Astrocyte (in vitro differentiated cells and primary cell): Measurements from ENCODE around the gene RAB17.

Source experiments
- CTCF ChIP-seq: IDR thresholded peaks from 2 replicates; pipeline ENCODE4 v1.5.1; 2011; ENCODE audit warnings: low read depth, mild to moderate bottlenecking, inconsistent platforms, low read length, moderate library complexity; ENCODE audit not compliant: insufficient read depth
- EZH2 ChIP-seq: IDR thresholded peaks from 2 replicates; pipeline ENCODE4 v1.6.1; 2012; ENCODE audit warnings: mild to moderate bottlenecking, low read length, inconsistent platforms; ENCODE audit not compliant: insufficient read depth

- TF ChIP-seq CTCF = no peak
- TF ChIP-seq EZH2 = no peak
These were observed 41.5 kb upstream of the RAB17 start for GRCh38 chr2:237631801-237632585.
